Measurements from ENCODE around the gene NMNAT1. TPM values are rescaled to one million over a fixed set of nuclear protein-coding genes. Genes with fewer than 3 reads are reported as not detected.

NMNAT1 gene
- total and polyA plus RNA-seq, 2 experiments from 2014 or later, result 6.8 to 10.2 TPM

DNA sequence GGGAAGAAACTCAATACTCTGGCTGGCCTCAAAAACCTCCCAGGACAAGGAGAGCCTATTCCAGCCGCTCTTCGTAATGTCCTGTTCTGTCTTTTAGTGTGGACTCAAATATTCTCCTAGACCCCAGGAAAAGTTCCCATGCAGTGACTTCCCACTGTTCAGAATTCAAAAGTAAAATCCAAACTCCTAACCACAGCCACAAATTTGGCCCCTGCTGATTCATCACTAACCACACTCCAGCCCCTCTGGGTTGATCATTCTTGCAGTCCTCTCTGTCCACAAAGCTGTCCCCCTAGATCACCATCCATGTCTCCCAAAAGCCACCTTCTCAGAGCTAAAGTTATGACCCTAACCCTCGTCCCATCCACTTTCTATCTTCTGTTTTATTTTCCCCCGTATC, 38.3 kb upstream of the NMNAT1 start:
- Histone ChIP-seq H3K9me2 (replicated peaks; ENCODE audit: insufficient read depth) (no peaks in the 10 kb centered on the region), H3K9me3 (ENCODE audit: low read depth) (no peaks in the 10 kb centered on the region), H3K4me3 (no peak overlapping the region), H3K4me2 (no peak overlapping the region), H3K4me1 (ENCODE audit: insufficient read depth) (peaks cover 3% of the 10 kb centered on the region), H2AFZ (no peak overlapping the region), H3K36me3 (replicated peaks; ENCODE audit: insufficient read depth, low read depth) (no peaks in the 10 kb centered on the region), H3K27ac (no peak overlapping the region), H3K27me3 (no peaks in the 10 kb centered on the region), H4K20me1 (ENCODE audit: insufficient read depth, poor library complexity, severe bottlenecking) (no peaks in the 10 kb centered on the region), H3K79me2 (peaks cover 79% of the 10 kb centered on the region)
- TF ChIP-seq, protein P1, sequence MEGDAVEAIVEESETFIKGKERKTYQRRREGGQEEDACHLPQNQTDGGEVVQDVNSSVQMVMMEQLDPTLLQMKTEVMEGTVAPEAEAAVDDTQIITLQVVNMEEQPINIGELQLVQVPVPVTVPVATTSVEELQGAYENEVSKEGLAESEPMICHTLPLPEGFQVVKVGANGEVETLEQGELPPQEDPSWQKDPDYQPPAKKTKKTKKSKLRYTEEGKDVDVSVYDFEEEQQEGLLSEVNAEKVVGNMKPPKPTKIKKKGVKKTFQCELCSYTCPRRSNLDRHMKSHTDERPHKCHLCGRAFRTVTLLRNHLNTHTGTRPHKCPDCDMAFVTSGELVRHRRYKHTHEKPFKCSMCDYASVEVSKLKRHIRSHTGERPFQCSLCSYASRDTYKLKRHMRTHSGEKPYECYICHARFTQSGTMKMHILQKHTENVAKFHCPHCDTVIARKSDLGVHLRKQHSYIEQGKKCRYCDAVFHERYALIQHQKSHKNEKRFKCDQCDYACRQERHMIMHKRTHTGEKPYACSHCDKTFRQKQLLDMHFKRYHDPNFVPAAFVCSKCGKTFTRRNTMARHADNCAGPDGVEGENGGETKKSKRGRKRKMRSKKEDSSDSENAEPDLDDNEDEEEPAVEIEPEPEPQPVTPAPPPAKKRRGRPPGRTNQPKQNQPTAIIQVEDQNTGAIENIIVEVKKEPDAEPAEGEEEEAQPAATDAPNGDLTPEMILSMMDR (IDR thresholded peaks at IDR 0.05; ENCODE audit: poor library complexity), result no peak
- TF ChIP-seq EZH2phosphoT487 (IDR thresholded peaks at IDR 0.05; ENCODE audit: low read depth, severe bottlenecking, unreplicated experiment) (no peak), EZH2 (IDR thresholded peaks at IDR 0.05; ENCODE audit: borderline replicate concordance) (no peak)
- DNase-seq (ENCODE audit: low spot score), result no peak
- WGBS (ENCODE audit: low lambda C conversion rate, missing lambda C conversion rate), result 92% methylated on average over 4 of the region's 4 CpGs

DNA sequence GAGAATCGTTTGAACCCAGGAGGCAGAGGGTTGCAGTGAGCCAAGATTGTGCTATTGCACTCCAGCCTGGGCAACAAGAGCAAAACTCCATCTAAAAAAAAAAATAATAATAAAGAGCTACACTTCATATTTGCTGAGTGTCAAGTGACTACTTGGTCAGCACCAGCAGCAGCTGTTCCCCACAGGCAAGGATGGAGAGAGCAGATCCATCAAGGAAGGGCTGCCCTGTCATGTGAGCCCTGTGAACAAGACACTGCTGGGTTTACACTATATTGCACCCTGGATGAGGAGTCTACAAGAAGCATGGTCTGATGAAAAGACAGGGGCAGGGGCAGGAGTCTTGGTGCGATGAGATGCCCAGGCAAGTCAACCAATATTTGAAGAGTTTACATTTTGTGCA, 36.8 kb upstream of the NMNAT1 start:
- TF ChIP-seq EZH2 (IDR thresholded peaks at IDR 0.05; ENCODE audit: borderline replicate concordance) (no peak), EZH2phosphoT487 (IDR thresholded peaks at IDR 0.05; ENCODE audit: low read depth, severe bottlenecking, unreplicated experiment) (no peak)
- TF ChIP-seq, protein P1 (IDR thresholded peaks at IDR 0.05; ENCODE audit: poor library complexity), result no peak
- peaks cover 6% of the 10 kb centered on the region for H3K4me1 ChIP-seq (ENCODE audit: insufficient read depth)
- H3K36me3 ChIP-seq (replicated peaks; ENCODE audit: insufficient read depth, low read depth), result no peaks in the 10 kb centered on the region
- H3K27ac ChIP-seq, result no peak overlapping the region
- no peaks in the 10 kb centered on the region for H3K9me2 ChIP-seq (replicated peaks; ENCODE audit: insufficient read depth)
- 98% methylated on average over 2 of the region's 2 CpGs for WGBS (ENCODE audit: low lambda C conversion rate, missing lambda C conversion rate)
- DNase-seq (ENCODE audit: low spot score), result no peak
- H3K4me2 ChIP-seq, result no peak overlapping the region
- peaks cover 76% of the 10 kb centered on the region for H3K79me2 ChIP-seq
- H3K27me3 ChIP-seq, result no peaks in the 10 kb centered on the region
- H2AFZ ChIP-seq, result no peak overlapping the region
- H3K9me3 ChIP-seq (ENCODE audit: low read depth), result no peaks in the 10 kb centered on the region
- H3K4me3 ChIP-seq, result no peak overlapping the region
- H4K20me1 ChIP-seq (ENCODE audit: insufficient read depth, poor library complexity, severe bottlenecking), result no peaks in the 10 kb centered on the region

DNA sequence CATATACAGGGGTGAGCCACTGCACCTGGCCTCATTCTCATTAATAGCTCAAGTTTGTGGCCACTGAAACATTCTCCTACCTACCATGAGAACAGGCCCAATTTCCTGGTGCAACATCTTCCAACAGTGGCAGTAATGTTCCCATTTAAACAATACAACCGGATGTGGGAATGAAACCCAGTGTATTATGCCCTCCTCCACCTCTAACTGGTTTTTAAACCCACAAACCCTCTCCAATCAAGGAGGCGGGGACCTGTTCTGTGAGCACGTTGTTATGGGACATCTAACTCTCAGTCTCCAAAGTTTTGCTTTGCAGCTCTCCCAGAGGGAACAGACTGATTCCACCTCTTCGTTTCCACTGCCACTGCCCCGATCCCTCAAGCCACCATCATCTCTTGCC, 35.8 kb upstream of the NMNAT1 start:
- TF ChIP-seq EZH2 (IDR thresholded peaks at IDR 0.05; ENCODE audit: borderline replicate concordance), result no peak
- TF ChIP-seq EZH2phosphoT487 (IDR thresholded peaks at IDR 0.05; ENCODE audit: low read depth, severe bottlenecking, unreplicated experiment), result no peak
- TF ChIP-seq, protein P1 (IDR thresholded peaks at IDR 0.05; ENCODE audit: poor library complexity), result no peak
- H3K4me3 ChIP-seq, result no peak overlapping the region
- H2AFZ ChIP-seq, result no peak overlapping the region
- no peaks in the 10 kb centered on the region for H4K20me1 ChIP-seq (ENCODE audit: insufficient read depth, poor library complexity, severe bottlenecking)
- no peak overlapping the region for H3K4me2 ChIP-seq
- no peaks in the 10 kb centered on the region for H3K9me2 ChIP-seq (replicated peaks; ENCODE audit: insufficient read depth)
- H3K36me3 ChIP-seq (replicated peaks; ENCODE audit: insufficient read depth, low read depth), result no peaks in the 10 kb centered on the region
- H3K4me1 ChIP-seq (ENCODE audit: insufficient read depth), result peaks cover 16% of the 10 kb centered on the region
- no peak for DNase-seq (ENCODE audit: low spot score)
- no peak overlapping the region for H3K27ac ChIP-seq
- peaks cover 67% of the 10 kb centered on the region for H3K79me2 ChIP-seq
- 86% methylated on average over 5 of the region's 5 CpGs for WGBS (ENCODE audit: low lambda C conversion rate, missing lambda C conversion rate)
- H3K9me3 ChIP-seq (ENCODE audit: low read depth), result no peaks in the 10 kb centered on the region
- H3K27me3 ChIP-seq, result no peaks in the 10 kb centered on the region

DNA sequence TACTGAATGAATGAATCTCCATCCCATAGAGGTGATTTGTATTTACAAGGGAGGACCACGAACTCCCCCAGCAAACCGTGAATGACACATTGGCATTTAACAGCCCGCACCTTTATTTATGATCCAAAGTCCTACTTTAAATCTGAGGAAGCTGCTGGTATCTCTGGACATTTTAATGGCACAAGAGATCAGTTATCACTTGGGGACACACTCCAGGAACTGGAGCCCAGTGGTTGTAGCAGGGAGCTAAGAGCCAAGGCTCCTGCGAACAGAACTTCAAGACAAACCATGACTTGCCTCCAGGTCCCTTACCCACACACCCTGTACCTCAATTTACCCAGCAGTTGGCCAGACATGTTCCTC, 34.4 kb upstream of the NMNAT1 start:
- peaks cover 16% of the 10 kb centered on the region for H3K4me1 ChIP-seq (ENCODE audit: insufficient read depth)
- peak; percentile 26 for DNase-seq (ENCODE audit: low spot score)
- WGBS (ENCODE audit: low lambda C conversion rate, missing lambda C conversion rate), result 49% methylated on average over 4 of the region's 4 CpGs

More for the DNA sequence above, 34.4 kb upstream of the NMNAT1 start:
- H3K79me2 ChIP-seq, result peaks cover 53% of the 10 kb centered on the region
- no peaks in the 10 kb centered on the region for H3K36me3 ChIP-seq (replicated peaks; ENCODE audit: insufficient read depth, low read depth)
- H4K20me1 ChIP-seq (ENCODE audit: insufficient read depth, poor library complexity, severe bottlenecking), result no peaks in the 10 kb centered on the region
- no peaks in the 10 kb centered on the region for H3K9me3 ChIP-seq (ENCODE audit: low read depth)
- no peaks in the 10 kb centered on the region for H3K27me3 ChIP-seq
- H3K4me3 ChIP-seq, result peak overlapping the region; percentile 91
- no peak overlapping the region for H2AFZ ChIP-seq
- H3K9me2 ChIP-seq (replicated peaks; ENCODE audit: insufficient read depth), result no peaks in the 10 kb centered on the region
- peak overlapping the region; percentile 94 for H3K4me2 ChIP-seq
- no peak for TF ChIP-seq EZH2 (IDR thresholded peaks at IDR 0.05; ENCODE audit: borderline replicate concordance)
- TF ChIP-seq, protein P1 (IDR thresholded peaks at IDR 0.05; ENCODE audit: poor library complexity), result no peak
- no peak for TF ChIP-seq EZH2phosphoT487 (IDR thresholded peaks at IDR 0.05; ENCODE audit: low read depth, severe bottlenecking, unreplicated experiment)
- peak overlapping the region; percentile 72 for H3K27ac ChIP-seq
